Skeletal muscle tissue (tissue), 4 donors: ENCODE data around the gene RNF180. TPM values are rescaled to one million over a fixed set of nuclear protein-coding genes. Genes with fewer than 3 reads are reported as not detected.

Experiments used
- H3K27ac ChIP-seq: one replicate; pipeline ENCODE4 v1.7.0; 2013; ENCODE audit warnings: mild to moderate bottlenecking, low read depth, low read length, inconsistent platforms
- H3K27me3 ChIP-seq, 3 donors: one replicate each; pipeline ENCODE4 v1.7.0; 2013; ENCODE audit warnings: low read length in 3 of 3; ENCODE audit not compliant: control insufficient read depth in 3 of 3, insufficient read depth in 3 of 3
- H3K36me3 ChIP-seq, 3 donors: one replicate each; pipeline ENCODE4 v1.7.0; 2013; ENCODE audit warnings: low read length in 3 of 3; ENCODE audit not compliant: control insufficient read depth in 3 of 3, insufficient read depth in 3 of 3
- H3K4me1 ChIP-seq, 3 donors: one replicate each; pipeline ENCODE4 v1.7.0; 2013; ENCODE audit warnings: low read length in 3 of 3, mild to moderate bottlenecking in 3 of 3; ENCODE audit not compliant: control insufficient read depth in 3 of 3, insufficient read depth in 3 of 3
- H3K4me3 ChIP-seq, 3 donors: one replicate each; pipeline ENCODE4 v1.7.0; 2013; ENCODE audit warnings: low read length in 3 of 3
- H3K9ac ChIP-seq, 3 donors: one replicate each; pipeline ENCODE4 v1.7.0; 2013; ENCODE audit warnings: low read length in 3 of 3, mild to moderate bottlenecking in 3 of 3, moderate library complexity in 2 of 3, low read depth in 1 of 3
- H3K9me3 ChIP-seq, 3 donors: one replicate each; pipeline ENCODE4 v1.7.0; 2013; ENCODE audit warnings: low read length in 3 of 3; ENCODE audit not compliant: control insufficient read depth in 3 of 3
- total RNA-seq: library from RNA; depleted of rRNA; stranded (reverse); fragments of >200 nt; gene quantifications from one replicate; pipeline ENCODE4 v1.2.3, GENCODE V29; 2014
- donor health status: Osteomylitis.

Gene RNF180
- total RNA-seq, 1 donor from 2014 or later = 2.6 TPM

DNA sequence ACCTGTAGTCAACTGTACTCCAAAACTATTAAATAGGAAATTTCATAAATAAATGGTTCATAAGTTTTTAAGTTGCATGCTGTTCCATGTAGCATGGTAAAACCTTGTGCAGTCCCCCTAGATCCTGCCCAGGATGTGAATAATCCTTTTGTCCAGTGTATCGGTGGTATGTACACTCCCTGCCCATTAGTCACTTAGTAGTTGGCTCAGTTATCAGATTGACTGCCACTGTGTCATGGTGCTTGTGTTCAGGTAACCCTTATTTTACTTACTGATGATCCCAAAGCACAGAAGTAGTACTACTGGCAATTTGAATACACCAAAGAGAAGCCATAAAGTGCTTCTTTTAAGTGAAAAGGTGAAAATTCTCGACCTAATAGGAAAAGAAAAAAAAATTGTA is 134.2 kb downstream of the RNF180 start:
- Histone ChIP-seq H3K9me3 (no peaks in the 10 kb centered on the region), H3K27me3 (no peaks in the 10 kb centered on the region)

DNA sequence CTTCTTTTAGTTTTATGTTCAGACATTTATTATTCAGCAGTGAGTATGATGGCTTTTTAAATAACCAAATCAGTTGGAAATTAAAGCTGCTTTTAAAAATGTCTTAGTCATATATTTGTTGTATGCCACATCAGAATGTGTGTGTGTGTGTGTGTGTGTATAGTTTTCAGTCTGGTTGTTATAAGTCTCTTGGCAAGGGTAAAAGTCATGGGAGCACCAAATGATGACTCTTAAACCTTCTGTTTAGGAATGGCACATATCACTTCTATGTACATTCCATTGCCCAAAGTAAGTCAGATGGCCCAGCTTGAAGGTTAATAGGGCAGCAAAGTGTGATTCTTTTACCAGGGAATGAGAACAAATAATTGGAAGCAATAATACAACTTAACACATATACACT is 135.9 kb downstream of the RNF180 start:
- H3K4me3 ChIP-seq = no peak overlapping the region
- H3K36me3 ChIP-seq = no peaks in the 10 kb centered on the region
- H3K9me3 ChIP-seq = no peaks in the 10 kb centered on the region
- no peak overlapping the region for H3K27ac ChIP-seq
- H3K4me1 ChIP-seq = no peaks in the 10 kb centered on the region
- H3K27me3 ChIP-seq = no peaks in the 10 kb centered on the region
- no peak overlapping the region for H3K9ac ChIP-seq

More for the DNA sequence above, 134.2 kb downstream of the RNF180 start:
- Histone ChIP-seq H3K4me3 (no peak overlapping the region), H3K36me3 (no peaks in the 10 kb centered on the region), H3K4me1 (no peaks in the 10 kb centered on the region), H3K9ac (no peak overlapping the region), H3K27ac (no peak overlapping the region)

DNA sequence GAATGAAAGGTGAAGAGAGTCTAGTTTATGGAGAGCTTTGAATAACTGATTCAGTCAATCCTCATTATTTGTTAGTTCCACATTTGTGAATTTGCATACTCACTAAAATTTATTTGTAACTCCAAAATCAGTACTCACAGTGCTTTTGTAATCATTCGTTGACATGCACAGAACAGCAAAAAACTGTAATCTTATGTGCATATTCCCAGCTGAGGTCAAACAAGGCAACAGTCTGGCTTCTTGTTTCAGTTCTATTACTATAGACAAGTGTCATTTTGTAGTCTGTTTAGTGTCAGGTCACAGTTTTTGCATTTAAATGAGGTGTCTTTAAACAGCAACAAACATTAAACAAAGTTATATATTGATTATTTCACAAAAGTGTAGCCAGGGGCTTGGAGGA is 142.5 kb downstream of the RNF180 start:
- Histone ChIP-seq H3K27ac (no peak overlapping the region), H3K4me1 (no peaks in the 10 kb centered on the region), H3K36me3 (no peaks in the 10 kb centered on the region), H3K9ac (no peak overlapping the region), H3K4me3 (no peak overlapping the region), H3K9me3 (no peaks in the 10 kb centered on the region), H3K27me3 (no peaks in the 10 kb centered on the region)

- no peak overlapping the region for H3K4me3 ChIP-seq
- H3K27me3 ChIP-seq = no peaks in the 10 kb centered on the region
- H3K4me1 ChIP-seq = no peaks in the 10 kb centered on the region
- H3K9ac ChIP-seq = no peak overlapping the region
- no peaks in the 10 kb centered on the region for H3K9me3 ChIP-seq
- H3K27ac ChIP-seq = no peak overlapping the region
- no peaks in the 10 kb centered on the region for H3K36me3 ChIP-seq
Observed at GRCh38 chr5:64312491-64312890, 146.8 kb downstream of the RNF180 start.

DNA sequence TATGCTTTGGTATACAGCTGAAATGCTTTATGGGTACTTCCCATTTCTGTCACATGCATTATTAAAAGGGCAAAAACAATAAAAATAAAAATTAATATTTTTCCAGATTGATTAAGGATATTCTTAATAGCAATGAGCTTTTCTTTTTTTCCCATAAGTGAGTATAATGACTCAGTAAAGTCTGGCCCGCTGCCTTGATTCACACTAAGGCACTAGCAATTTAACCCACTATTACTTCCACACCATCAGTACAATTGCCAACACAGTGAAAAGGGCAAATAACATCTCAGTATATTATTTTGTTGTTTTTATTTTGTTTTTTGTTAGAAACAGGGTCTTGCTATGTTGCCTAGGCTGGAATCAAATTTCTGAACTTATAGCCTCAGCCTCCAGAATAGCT is 150.1 kb downstream of the RNF180 start:
- H3K27me3 ChIP-seq = no peaks in the 10 kb centered on the region
- no peaks in the 10 kb centered on the region for H3K36me3 ChIP-seq
- H3K4me1 ChIP-seq = no peaks in the 10 kb centered on the region
- no peak overlapping the region for H3K4me3 ChIP-seq
- no peak overlapping the region for H3K27ac ChIP-seq
- no peak overlapping the region for H3K9ac ChIP-seq
- no peaks in the 10 kb centered on the region for H3K9me3 ChIP-seq

GRCh38 chr5:64318175-64318574 is 152.5 kb downstream of the RNF180 start:
- H3K9me3 ChIP-seq = no peaks in the 10 kb centered on the region
- H3K4me3 ChIP-seq = no peak overlapping the region
- no peaks in the 10 kb centered on the region for H3K27me3 ChIP-seq
- H3K36me3 ChIP-seq = no peaks in the 10 kb centered on the region
- no peak overlapping the region for H3K27ac ChIP-seq
- H3K9ac ChIP-seq = no peak overlapping the region
- no peaks in the 10 kb centered on the region for H3K4me1 ChIP-seq

GRCh38 chr5:64323591-64323990 is 157.9 kb downstream of the RNF180 start:
- Histone ChIP-seq H3K4me1 (no peaks in the 10 kb centered on the region), H3K9ac (no peak overlapping the region), H3K4me3 (no peak overlapping the region), H3K27me3 (no peaks in the 10 kb centered on the region), H3K27ac (no peak overlapping the region), H3K36me3 (no peaks in the 10 kb centered on the region), H3K9me3 (peaks cover 0 to 3% (median 0%) of the 10 kb centered on the region in 3 donors)

DNA sequence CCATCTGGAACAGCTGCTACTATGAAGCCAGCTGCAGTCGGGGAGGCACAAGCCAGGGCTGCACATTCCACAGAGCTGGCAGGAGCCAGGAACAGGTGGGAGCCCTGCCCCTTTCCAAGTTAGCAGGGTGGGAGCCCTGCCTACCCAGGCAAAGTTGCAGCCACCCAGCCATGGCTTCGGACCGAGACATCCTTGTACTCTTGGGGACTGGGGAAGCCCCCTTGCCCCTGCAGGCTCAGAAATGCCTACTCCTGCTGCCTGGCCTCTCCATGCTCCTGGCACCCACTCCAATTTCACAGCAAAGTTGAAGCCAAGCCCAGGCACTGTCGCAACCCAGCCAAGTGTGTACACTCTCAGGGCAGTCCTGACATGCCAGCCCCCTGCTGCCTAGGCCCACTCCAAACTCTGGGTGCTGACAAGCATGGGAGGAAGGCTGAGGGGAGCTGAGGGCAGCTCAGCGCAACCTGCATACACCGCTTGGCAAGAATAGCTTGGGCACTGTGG is 165.1 kb downstream of the RNF180 start:
- H3K4me3 ChIP-seq = peak overlapping the region in 1 of 3 donors; percentile 21
- no peak overlapping the region for H3K27ac ChIP-seq
- no peak overlapping the region for H3K9ac ChIP-seq
- H3K4me1 ChIP-seq = peaks cover 11 to 18% (median 16%) of the 10 kb centered on the region in 3 donors
- H3K36me3 ChIP-seq = peaks cover 0 to 2% (median 2%) of the 10 kb centered on the region in 3 donors
- H3K9me3 ChIP-seq = peaks cover 0 to 3% (median 0%) of the 10 kb centered on the region in 3 donors
- H3K27me3 ChIP-seq = no peaks in the 10 kb centered on the region

GRCh38 chr5:64331597-64332277 is 166.1 kb downstream of the RNF180 start:
- H3K36me3 ChIP-seq = peaks cover 0 to 2% (median 2%) of the 10 kb centered on the region in 3 donors
- no peak overlapping the region for H3K9ac ChIP-seq
- no peak overlapping the region for H3K27ac ChIP-seq
- H3K27me3 ChIP-seq = no peaks in the 10 kb centered on the region
- H3K4me3 ChIP-seq = no peak overlapping the region
- H3K4me1 ChIP-seq = peaks cover 11 to 18% (median 16%) of the 10 kb centered on the region in 3 donors
- no peaks in the 10 kb centered on the region for H3K9me3 ChIP-seq

GRCh38 chr5:64333886-64334285 is 168.2 kb downstream of the RNF180 start:
- Histone ChIP-seq H3K36me3 (peaks cover 0 to 2% (median 2%) of the 10 kb centered on the region in 3 donors), H3K27ac (no peak overlapping the region), H3K4me1 (peaks cover 11 to 18% (median 16%) of the 10 kb centered on the region in 3 donors), H3K9ac (no peak overlapping the region), H3K4me3 (no peak overlapping the region), H3K9me3 (no peaks in the 10 kb centered on the region), H3K27me3 (no peaks in the 10 kb centered on the region)
